ENCODE results near the gene ATP8B3.

The ATP8B3 gene

DNA sequence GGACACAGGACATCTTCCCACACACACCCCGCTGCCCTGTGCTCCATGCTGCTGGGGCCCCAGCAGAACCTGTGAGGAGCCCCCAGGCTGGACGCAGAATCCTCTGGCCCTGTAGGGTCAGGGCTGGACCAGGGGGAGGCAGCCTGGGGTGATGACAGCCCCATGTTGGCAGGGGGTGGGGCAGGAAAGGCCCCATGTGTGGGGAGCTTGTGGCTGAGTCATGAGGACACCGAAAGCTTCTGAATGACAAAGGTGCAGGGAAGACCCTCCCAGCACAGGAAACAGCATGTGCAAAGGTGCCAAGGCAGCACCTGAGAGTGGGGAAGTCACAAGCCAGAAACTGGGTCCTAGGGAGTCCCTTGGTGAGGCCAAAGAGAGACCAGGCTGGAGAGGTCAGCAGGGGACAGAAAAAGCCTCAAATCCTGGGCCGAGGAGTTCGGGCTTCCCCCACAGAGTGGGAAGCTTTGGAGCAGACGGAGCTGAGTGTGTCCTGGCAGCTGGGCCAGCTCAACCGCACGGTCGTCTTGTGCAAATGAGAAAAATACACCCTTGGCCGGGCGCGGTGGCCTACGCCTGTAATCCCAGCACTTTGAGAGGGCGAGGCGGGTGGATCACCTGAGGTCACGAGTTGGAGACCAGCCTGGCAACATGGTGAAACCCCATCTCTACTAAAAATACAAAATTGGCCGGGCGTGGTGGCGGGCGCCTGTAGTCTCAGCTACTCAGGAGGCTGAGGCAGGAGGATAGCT is 17.5 kb downstream of the ATP8B3 start:
- TF ChIP-seq, protein P1, sequence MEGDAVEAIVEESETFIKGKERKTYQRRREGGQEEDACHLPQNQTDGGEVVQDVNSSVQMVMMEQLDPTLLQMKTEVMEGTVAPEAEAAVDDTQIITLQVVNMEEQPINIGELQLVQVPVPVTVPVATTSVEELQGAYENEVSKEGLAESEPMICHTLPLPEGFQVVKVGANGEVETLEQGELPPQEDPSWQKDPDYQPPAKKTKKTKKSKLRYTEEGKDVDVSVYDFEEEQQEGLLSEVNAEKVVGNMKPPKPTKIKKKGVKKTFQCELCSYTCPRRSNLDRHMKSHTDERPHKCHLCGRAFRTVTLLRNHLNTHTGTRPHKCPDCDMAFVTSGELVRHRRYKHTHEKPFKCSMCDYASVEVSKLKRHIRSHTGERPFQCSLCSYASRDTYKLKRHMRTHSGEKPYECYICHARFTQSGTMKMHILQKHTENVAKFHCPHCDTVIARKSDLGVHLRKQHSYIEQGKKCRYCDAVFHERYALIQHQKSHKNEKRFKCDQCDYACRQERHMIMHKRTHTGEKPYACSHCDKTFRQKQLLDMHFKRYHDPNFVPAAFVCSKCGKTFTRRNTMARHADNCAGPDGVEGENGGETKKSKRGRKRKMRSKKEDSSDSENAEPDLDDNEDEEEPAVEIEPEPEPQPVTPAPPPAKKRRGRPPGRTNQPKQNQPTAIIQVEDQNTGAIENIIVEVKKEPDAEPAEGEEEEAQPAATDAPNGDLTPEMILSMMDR (conservative IDR thresholded peaks at IDR 0.05; ENCODE audit: control insufficient read depth, insufficient read depth, low read depth, low read length) = no peak
- no peak for DNase-seq (ENCODE audit: low read depth)

DNA sequence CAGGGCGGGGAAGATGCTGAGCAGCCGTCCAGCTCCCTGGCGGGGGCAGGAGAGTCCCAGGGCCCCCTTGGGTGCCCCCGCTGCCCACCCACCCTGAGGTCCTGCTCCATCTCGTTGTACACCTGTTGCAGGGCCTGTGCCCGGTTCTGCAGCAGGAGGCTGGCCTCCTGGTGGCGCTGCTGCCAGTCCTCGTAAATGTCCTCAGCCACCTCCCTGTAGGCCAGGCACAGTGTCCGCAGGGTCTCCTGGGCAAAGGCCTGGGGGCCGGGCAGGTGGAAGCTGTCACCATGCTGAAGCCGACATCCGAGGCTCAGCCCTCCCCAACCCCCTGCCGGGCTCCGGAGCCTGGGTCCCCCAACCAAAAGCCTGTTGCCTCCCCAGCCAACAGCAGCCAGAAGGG is 20.2 kb downstream of the ATP8B3 start:
- no peak overlapping the region for H3K4me3 ChIP-seq (ENCODE audit: control insufficient read depth, low read depth, low read length)
- TF ChIP-seq, protein P1 (conservative IDR thresholded peaks at IDR 0.05; ENCODE audit: control insufficient read depth, insufficient read depth, low read depth, low read length) = no peak
- DNase-seq (ENCODE audit: low read depth) = no peak

More for the DNA sequence above, 17.5 kb downstream of the ATP8B3 start:
- H3K4me3 ChIP-seq (ENCODE audit: control insufficient read depth, low read depth, low read length) = no peak overlapping the region

GRCh38 chr19:1790054-1790792 is 21.9 kb downstream of the ATP8B3 start:
- no peak overlapping the region for H3K4me3 ChIP-seq (ENCODE audit: control insufficient read depth, low read depth, low read length)
- TF ChIP-seq, protein P1 (conservative IDR thresholded peaks at IDR 0.05; ENCODE audit: control insufficient read depth, insufficient read depth, low read depth, low read length) = no peak
- DNase-seq (ENCODE audit: low read depth) = no peak

GRCh38 chr19:1789261-1790041 is 22.6 kb downstream of the ATP8B3 start:
- DNase-seq (ENCODE audit: low read depth) = no peak
- TF ChIP-seq, protein P1 (conservative IDR thresholded peaks at IDR 0.05; ENCODE audit: control insufficient read depth, insufficient read depth, low read depth, low read length) = no peak

DNA sequence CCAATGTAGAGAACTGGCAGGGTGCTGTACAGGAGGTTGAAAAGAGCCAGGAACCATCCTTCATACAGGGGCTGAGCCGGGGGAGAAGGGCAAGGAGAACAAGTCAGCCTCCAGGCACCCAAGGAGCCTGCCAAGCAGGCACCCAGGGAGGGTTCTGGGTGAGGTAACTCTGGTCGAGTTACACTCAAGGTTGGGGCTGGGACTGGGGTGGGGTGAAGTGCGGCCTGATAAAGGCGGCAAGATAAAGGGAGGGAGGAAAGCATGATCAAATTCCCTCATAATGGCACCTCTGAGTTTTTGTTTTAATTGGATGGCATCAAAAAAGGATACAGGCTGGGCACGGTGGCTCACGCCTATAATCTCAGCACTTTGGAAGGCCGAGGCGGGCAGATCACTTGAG is 25.0 kb downstream of the ATP8B3 start:
- no peak for DNase-seq (ENCODE audit: low read depth)
- TF ChIP-seq, protein P1 (conservative IDR thresholded peaks at IDR 0.05; ENCODE audit: control insufficient read depth, insufficient read depth, low read depth, low read length) = no peak
- H3K4me3 ChIP-seq (ENCODE audit: control insufficient read depth, low read depth, low read length) = no peak overlapping the region

More at GRCh38 chr19:1789261-1790041, 22.6 kb downstream of the ATP8B3 start:
- H3K4me3 ChIP-seq (ENCODE audit: control insufficient read depth, low read depth, low read length) = no peak overlapping the region

- DNase-seq (ENCODE audit: low read depth) = no peak
- no peak overlapping the region for H3K4me3 ChIP-seq (ENCODE audit: control insufficient read depth, low read depth, low read length)
- TF ChIP-seq, protein P1 (conservative IDR thresholded peaks at IDR 0.05; ENCODE audit: control insufficient read depth, insufficient read depth, low read depth, low read length) = no peak
Measured at GRCh38 chr19:1786668-1787067, 25.4 kb downstream of the ATP8B3 start.

Measured in fibroblast of mammary gland (primary cell).